ENCODE results near the gene ALS2. TPM values are rescaled to one million over a fixed set of nuclear protein-coding genes. Genes with fewer than 3 reads are reported as not detected.

ALS2 gene
- total and polyA plus RNA-seq, 2 of the 8 experiments (the other 6 are each of a cell fraction or from before 2014, with no cell fraction given) = 12.1 to 34.5 TPM

DNA sequence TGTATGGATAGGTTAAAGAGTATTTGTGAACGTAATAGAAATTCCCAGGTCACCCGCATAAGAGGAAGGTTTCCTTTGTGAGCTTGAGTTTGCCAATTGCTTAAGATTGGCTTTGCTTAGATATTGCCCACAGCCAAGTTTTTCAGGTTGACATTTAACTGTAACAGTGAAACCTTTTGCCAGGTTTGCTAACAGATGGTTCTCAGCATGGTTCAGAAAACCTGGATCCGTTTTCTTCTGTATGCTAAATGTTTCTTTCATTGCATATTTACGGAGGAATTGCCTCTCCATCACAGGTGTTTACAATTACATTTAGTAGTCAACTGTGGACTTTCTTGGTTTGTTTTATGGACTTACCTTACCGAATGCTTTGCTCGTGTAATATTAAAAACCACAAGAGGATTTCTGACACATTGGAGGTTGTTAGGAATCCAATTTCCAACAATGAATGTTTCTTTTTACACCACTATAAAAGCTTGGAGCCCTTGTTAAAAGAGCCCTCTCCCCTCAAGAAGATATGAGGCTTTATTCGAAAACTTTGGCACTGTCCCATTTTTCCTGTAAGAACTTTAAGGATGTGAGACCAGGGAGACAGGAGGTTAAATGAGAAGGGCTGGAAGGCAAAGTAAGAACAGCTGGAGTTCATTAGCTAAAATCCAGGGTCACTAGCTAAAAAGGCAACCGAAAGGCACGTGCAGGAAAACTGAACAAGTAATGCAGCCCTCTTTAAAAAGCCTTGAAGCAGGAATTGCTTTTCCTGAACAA is 33.4 kb upstream of the ALS2 start:
- POLR2A ChIA-PET (ENCODE audit: partially characterized antibody) = no interaction called here
- H3K4me1 ChIP-seq (replicated peaks in 1 of 4; ENCODE audit: control insufficient read depth in 3 of 4, insufficient read depth in 4 of 4, low read length in 3 of 4) = no peaks in the 10 kb centered on the region
- H3K9me3 ChIP-seq (ENCODE audit: insufficient read depth in 2 of 2, low read depth in 1 of 2, low read length in 1 of 2) = peaks cover 2 to 9% of the 10 kb centered on the region in 2 experiments; a peak in 2 of 4 replicates
- no peak overlapping the region for H3K4me2 ChIP-seq (ENCODE audit: insufficient read depth in 1 of 2, low read depth in 2 of 2, low read length in 2 of 2)
- CTCF ChIA-PET (ENCODE audit: partially characterized antibody) = interaction anchor here (0.6 to 0.9 kb wide), 4 partner anchors 17 to 530 kb away, joined by 3 to 4 read pairs (median 3); no protein-coding TSS in a partner anchor
- H3K79me1 ChIP-seq (ENCODE audit: low read depth, low read length) = no peaks in the 10 kb centered on the region
- no peak overlapping the region for H2BK120ac ChIP-seq (replicated peaks; ENCODE audit: low read depth, low read length)
- H3K23ac ChIP-seq (ENCODE audit: insufficient read length) = no peak overlapping the region
- TF ChIP-seq RFX5 (IDR thresholded peaks at IDR 0.05; ENCODE audit: borderline replicate concordance, low read depth, low read length) (no peak), RXRA (IDR thresholded peaks at IDR 0.05; ENCODE audit: insufficient read depth, low read depth, low read length) (no peak), ZNF274 (IDR thresholded peaks at IDR 0.05; ENCODE audit: borderline replicate concordance, extremely low read depth, low read length) (no peak), SUZ12 (IDR thresholded peaks at IDR 0.05; ENCODE audit: low read length) (no peak), TAF7 (optimal IDR thresholded peaks at IDR 0.05; ENCODE audit: borderline replicate concordance, low read depth, low read length) (no peak), CREB1 (IDR thresholded peaks at IDR 0.05) (no peak), CTBP2 (IDR thresholded peaks at IDR 0.05; ENCODE audit: borderline replicate concordance, insufficient read depth, insufficient read length, low read length) (no peak), NRF1 (IDR thresholded peaks at IDR 0.05; ENCODE audit: low read depth, low read length) (no peak), TAF1 (IDR thresholded peaks at IDR 0.05; ENCODE audit: low read depth, low read length) (no peak), BCL11A (IDR thresholded peaks at IDR 0.05; ENCODE audit: low read depth in 2 of 2, low read length in 2 of 2) (no peak), YY1 (IDR thresholded peaks at IDR 0.05; ENCODE audit: low read depth, low read length) (no peak), KDM5A (IDR thresholded peaks at IDR 0.05; ENCODE audit: low read length) (no peak), CEBPB (IDR thresholded peaks at IDR 0.05; ENCODE audit: low read depth, low read length) (no peak)
- H4K91ac ChIP-seq (replicated peaks; ENCODE audit: insufficient read length, low read length) = no peak overlapping the region
- no peak overlapping the region for H3K14ac ChIP-seq (ENCODE audit: insufficient read length)
- H2AK5ac ChIP-seq (ENCODE audit: low read depth, low read length) = no peak overlapping the region
- no peak overlapping the region for H2BK15ac ChIP-seq (ENCODE audit: low read length)
- H4K5ac ChIP-seq (ENCODE audit: insufficient read length, low read depth, low read length) = no peak overlapping the region
- FAIRE-seq = no peak
- 90% methylated on average over 9 of the region's 9 CpGs; no CpG with 5 or more reads in 1 of the 2 experiments for WGBS, 2 experiments (ENCODE audit: extremely low coverage in 1 of 2, insufficient coverage in 1 of 2, insufficient read length in 1 of 2, insufficient replicate concordance in 2 of 2, low coverage in 1 of 2, low lambda C conversion rate in 2 of 2, missing lambda C conversion rate in 1 of 2)
- H3K23me2 ChIP-seq (ENCODE audit: low read depth, low read length) = peaks cover 2% of the 10 kb centered on the region; the same call in 1 of the 2 replicates
- no peak overlapping the region for H3K9ac ChIP-seq (replicated peaks in 1 of 4; ENCODE audit: extremely low read depth in 1 of 4, low read depth in 3 of 4, low read length in 3 of 4)
- no peak for DNase-seq (ENCODE audit: low read depth in 1 of 2, low spot score in 2 of 2)
- no peak overlapping the region for H3K4ac ChIP-seq (replicated peaks; ENCODE audit: insufficient read length, low read depth, low read length)
- peaks cover 0 to 4% (median 0%) of the 10 kb centered on the region in 4 experiments; a peak in 1 of 8 replicates for H3K36me3 ChIP-seq (ENCODE audit: control insufficient read depth in 2 of 4, insufficient read depth in 4 of 4, low read length in 3 of 4)
- H3K27me3 ChIP-seq (replicated peaks in 1 of 4; ENCODE audit: control insufficient read depth in 3 of 4, extremely low read depth in 1 of 4, insufficient read depth in 3 of 4, low read length in 3 of 4) = no peaks in the 10 kb centered on the region
- no peak overlapping the region for H2BK5ac ChIP-seq (ENCODE audit: low read depth, low read length)
- H3K79me2 ChIP-seq (ENCODE audit: control insufficient read depth in 1 of 2, insufficient read depth in 2 of 2, low read length in 2 of 2) = no peaks in the 10 kb centered on the region
- no peak overlapping the region for H3K56ac ChIP-seq (replicated peaks; ENCODE audit: insufficient read length, low read depth, low read length)
- H2BK20ac ChIP-seq (ENCODE audit: low read length) = no peak overlapping the region
- no peak overlapping the region for H3K4me3 ChIP-seq (ENCODE audit: extremely low read depth in 1 of 4, insufficient read depth in 2 of 4, low read depth in 3 of 4, low read length in 4 of 4)
- no peak overlapping the region for H3K27ac ChIP-seq (ENCODE audit: low read depth, low read length)
- no peak overlapping the region for H3K18ac ChIP-seq (ENCODE audit: extremely low read depth, low read length)
- no peak overlapping the region for H4K8ac ChIP-seq (ENCODE audit: extremely low read depth, insufficient read depth, low read length)
- H2BK12ac ChIP-seq (ENCODE audit: low read depth, low read length) = no peak overlapping the region
- no peak overlapping the region for H2AFZ ChIP-seq (ENCODE audit: low read length)
- H4K20me1 ChIP-seq (replicated peaks in 1 of 2; ENCODE audit: control insufficient read depth in 1 of 2, insufficient read depth in 2 of 2, low read length in 2 of 2) = no peaks in the 10 kb centered on the region

All from H1 (cell line).